Urothelium cell line (cell line): ENCODE results near the gene ZNF684.
A peak's percentile ranks its signal among the peaks of the same experiment; 100 is the strongest.
"Not testable (repeated sequence)": the region's sequence is repeated elsewhere in the genome, so short reads cannot be mapped to it uniquely, and the experiment has no call there.

ENCODE experiments used
- DNase-seq: peaks from one replicate; pipeline ENCODE4 v3.0.0; 2011; ENCODE audit warnings: low spot score, mixed read lengths
- FAIRE-seq: peaks from 2 replicates; lab custom pipeline; 2011; peaks lifted over from hg19 to GRCh38; lab: Jason Lieb, UNC

The ZNF684 gene

DNA sequence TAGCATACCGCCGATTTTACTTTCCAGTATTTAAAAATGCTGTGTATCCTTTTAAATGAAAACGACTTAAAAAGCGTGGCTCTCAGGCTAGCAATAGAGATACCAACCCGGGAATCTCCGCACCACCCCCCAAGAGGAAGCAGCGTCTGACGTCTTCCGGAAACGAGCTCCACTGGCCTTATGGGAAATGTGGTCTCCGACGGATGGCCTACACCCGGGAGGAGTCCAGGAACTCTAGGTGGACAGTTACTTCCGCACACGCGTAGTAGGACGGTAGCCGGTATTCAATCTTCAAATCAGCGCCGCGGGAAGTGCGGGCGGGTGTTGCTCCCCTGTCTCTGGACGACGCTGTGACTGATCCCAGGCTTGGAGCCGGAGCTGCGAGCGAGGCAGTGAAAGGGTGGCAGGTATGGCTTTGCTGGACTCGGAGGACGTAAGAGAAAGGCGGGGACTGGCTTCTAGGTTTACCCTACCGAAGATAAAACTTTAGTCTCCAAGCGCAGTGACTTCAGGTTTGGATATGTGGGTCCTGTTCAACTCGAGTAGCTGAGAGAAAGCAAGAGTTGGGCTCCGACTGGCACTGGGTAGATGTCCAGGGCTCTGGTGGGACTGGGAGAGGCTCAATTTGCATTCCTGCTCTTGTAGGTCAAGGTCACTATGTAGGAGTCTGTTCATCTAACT is at the start of gene ZNF684:
TSS of gene ZNF684 (plus strand) at position 257 of the 681 bp plus-strand sequence. CDS start 1,530 bp downstream, outside the sequence.
- FAIRE-seq = peak; percentile 85
- DNase-seq = peak; percentile 98

DNA sequence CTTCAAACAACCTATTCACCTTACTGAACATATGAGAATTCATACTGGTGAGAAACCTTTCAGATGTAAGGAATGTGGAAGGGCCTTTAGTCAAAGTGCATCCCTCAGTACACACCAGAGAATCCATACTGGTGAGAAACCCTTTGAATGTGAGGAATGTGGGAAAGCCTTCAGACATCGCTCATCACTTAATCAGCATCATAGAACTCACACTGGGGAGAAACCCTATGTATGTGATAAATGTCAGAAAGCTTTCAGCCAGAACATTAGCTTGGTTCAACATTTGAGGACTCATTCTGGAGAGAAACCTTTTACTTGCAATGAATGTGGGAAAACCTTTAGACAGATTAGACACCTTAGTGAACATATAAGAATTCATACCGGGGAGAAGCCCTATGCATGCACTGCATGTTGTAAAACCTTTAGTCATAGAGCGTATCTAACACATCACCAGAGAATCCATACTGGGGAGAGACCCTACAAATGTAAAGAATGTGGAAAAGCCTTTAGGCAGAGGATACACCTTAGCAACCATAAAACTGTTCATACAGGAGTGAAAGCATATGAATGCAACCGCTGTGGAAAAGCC is 36.0 kb upstream of the ZNF684 start:
- FAIRE-seq = peak; percentile 17
- DNase-seq = no peak

DNA sequence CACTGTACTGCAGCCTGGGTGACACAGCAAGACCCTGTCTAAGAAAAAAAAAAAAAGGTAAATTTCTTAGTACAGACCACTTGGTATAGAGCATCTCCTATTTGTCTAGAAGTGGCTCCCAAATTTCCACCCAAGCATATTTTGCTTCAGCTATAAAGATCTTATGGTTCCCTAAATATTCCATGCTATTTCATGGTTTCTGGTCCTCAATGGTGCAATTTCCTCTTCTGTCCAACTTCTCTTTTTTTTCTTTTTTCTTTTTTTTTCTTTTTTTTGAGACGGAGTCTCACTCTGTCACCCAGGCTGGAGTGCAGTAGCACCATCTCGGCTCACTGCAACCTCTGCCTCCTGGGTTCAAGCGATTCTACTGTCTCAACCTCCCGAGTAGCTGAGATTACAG is 28.8 kb upstream of the ZNF684 start:
- DNase-seq, FAIRE-seq: not testable (repeated sequence)

DNA sequence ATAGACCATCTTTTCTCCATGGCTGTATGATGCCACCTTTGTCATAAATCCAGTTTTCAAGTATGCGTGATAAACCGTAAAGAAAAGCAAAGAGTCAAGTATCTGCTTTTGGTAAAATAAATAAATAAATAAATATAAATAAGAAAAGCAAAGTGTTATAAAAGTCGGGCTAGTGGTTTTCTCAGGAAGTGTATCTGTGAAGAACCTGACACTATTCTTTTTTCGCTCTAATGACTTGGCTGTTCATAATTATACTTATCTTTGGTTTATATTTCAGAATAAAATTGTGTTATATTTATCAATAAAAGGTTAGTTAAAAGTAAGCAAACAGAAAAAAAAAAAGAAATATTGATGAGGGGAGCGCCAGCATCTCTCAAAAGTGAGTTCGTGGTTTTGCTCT is 23.5 kb upstream of the ZNF684 start:
- DNase-seq = no peak
- no peak for FAIRE-seq

DNA sequence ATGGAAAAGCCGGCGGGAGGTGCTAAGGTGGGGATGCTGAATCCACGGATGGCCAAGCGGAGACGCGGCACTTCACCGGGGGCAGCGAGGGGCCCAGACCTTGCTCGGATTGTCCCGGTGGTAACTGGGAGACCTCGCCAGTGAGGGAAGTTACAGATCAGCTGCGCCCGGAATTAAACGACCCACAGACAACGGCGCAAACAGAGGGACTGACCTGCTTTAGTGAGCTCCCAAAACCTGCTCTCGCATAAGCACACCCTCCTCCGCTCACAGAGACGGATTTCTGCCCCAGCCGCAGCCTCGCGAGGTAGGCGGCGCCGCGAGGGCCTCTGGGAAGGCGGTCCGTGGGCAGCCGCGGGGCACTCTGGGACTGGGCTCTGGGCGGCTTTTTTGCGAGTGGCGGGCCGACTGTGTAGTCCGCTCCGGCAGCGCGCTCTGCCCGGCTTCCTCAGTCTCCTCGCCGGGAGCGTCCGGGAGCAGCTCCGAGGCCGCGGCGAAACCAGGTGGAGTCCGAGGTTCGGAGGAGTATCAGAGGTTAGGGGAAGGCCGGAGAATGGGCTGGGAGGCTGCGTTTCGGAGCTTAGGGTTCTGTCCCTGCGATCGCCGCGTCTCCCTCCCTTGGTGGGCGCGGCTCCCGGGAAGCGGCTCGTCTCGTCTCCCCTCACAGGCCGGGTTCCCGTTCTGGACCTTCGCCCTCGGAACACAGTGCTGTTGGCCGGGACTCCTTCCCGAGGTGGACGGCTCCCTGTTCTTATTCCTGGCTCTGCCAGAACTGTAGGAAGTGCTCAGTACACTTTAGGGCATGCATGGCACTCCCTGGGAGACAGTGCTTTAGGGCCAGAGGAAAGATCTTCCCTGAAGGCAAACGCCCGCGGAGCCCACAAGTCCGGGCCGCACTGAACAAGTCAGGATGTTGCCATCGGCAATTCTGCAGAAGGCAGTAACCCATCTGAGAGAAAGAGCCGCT is 22.8 kb upstream of the ZNF684 start, which contains the start of gene EXO5:
TSS of gene EXO5 (plus strand) at position 393 of the 967 bp plus-strand sequence. CDS start 5,778 bp downstream, outside the sequence.
- FAIRE-seq = peak; percentile 48
- DNase-seq = peak; percentile 93

DNA sequence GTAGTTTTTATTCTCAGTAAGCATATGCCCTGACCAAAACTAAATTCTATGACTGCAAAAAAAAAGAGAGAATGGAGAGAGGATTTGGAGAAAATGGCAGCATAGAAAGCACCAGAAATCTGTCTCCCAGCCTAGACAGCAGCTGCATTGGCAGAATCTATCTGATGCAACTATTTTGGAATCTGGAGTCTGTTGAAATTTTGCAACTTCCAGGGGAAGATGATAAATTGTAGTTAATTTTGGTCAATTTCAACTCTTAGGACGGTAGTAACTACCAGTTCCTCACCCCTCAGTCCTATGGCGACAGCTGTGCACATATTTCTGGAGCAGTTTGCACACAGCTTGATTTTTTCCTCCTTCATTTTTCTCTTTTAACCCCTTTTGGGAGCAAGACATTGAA is 11.9 kb upstream of the ZNF684 start:
- DNase-seq (no peak), FAIRE-seq (no peak)

DNA sequence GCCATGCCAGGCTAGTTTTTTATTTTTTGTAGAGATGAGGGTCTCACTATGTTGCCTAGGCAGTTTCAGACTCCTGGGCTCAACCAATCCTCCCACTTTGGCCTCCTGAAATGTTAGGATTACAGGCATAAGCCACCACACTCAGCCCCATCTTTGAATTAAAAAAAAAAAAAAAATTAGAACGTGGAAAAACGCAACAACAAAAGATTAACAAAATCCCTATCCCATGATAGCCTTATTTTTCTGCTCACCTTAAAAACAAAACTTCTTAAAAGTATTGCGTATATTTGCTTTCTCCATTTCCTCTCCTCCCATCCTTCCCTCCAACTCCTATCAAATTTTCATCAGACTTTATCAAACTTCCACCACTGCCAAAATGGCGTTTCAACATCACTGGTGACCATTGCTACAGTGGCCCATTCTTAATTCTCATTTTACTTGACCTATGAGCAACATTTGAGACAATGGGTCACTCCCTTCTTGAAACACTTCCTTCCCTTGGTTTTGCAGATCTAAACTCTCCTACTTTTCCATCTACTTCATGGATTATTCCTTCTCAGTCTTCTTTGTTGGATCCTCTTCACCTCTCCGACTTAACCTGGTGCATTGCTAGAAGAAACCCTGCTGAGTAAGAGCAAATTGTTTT is 579 bp upstream of the ZNF684 start:
- FAIRE-seq = peak; percentile 23
- DNase-seq = peak; percentile 31

DNA sequence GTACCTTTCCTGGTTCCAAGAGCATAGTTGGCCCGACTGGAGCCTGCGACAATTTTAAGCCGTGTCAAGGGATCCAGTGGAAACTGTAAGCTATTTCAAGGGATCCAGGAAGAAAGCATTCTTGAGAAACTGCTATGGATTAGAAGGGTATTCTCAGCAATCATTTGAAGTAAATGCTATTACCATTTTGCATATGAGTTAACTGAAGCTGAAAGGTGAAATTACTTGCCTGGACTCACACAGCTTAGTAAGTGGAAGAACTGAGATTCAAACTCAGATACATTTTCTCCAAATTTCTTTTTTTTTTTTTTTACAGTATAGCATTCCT is 589 bp downstream of the ZNF684 start:
- FAIRE-seq (no peak), DNase-seq (no peak)

DNA sequence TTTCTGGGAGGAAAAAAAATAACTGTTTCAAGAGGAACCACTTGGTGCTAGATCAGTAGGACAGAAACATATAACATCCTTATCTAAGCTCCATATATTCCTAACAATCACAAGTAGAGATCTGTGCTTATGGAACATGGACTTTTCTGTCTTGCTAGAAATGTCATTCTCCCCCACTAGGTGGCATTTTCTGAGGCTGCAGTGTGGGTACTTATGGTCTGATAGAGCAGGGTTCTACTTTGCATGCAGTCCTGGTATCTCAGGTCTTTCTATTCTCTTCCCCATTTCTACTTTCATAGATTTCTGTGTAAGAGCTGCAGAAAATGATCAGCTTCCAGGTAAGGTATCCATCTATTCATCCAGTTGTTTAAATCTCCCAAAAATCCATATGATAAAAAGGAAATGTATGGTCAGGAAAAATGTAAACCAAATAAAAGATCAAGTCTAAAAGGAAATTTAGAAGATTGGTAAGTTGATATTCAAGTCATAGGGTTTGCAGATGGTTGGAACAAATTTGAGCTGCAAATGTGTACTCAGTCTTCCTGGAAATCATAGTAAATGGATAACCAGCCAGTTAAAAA is 1.5 kb downstream of the ZNF684 start:
- no peak for FAIRE-seq
- peak; percentile 68 for DNase-seq

DNA sequence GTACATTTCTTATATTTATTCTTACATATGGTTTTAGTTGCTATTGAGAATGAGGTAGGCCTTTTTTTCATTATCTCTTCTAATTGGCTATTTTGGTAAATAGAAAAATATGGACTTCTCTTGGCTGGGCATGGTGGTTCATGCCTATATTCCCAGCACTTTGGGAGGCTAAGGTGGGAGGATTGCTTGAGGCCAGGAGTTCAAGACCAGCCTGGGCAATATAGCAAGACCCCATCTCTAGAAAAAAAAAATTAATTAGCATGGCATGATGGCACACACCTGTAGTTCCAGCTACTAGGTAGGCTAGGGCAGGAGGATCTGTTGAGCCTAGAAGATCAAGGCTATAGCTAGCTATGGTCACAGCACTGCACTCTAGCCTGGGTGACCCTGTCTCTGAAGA is 3.2 kb downstream of the ZNF684 start:
- FAIRE-seq (no peak), DNase-seq (no peak)

DNA sequence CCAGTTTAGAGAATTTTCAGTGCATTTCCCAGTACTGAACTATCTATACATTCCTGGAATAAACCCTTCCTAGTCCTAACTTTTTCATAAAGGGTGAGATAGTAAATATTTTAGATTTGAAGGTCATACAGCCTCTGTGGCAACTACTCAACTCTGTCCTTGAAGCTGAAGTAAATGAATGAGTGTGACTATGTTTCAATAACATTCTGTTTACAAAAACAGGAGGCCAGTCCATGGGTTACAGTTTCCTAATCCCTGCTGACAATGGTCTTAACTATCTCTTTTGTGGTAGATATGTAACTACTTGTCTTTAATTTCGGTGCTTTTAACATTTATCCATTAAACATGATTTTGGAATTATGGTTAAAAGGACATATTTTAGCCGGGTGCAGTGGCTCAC is 4.3 kb downstream of the ZNF684 start:
- no peak for DNase-seq
- no peak for FAIRE-seq

DNA sequence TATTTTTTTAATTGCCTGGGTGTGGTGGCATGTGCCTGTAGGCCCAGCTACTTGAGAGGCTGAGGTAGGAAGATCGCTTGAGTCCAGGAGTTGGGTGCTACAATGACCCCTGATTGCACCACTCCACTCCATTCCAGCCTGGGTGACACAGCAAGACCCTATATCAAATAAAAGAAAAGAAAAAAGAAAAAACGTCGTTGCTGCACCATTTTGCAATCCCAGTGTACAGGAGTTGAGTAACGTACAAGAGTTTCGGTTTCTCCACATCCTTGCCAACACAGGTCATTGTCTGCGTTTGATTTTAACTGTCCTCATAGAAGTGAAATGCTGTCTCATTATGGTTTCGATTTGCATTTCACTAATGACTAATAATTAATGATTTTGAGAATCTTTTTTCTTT is 7.9 kb downstream of the ZNF684 start:
- no peak for FAIRE-seq
- no peak for DNase-seq

DNA sequence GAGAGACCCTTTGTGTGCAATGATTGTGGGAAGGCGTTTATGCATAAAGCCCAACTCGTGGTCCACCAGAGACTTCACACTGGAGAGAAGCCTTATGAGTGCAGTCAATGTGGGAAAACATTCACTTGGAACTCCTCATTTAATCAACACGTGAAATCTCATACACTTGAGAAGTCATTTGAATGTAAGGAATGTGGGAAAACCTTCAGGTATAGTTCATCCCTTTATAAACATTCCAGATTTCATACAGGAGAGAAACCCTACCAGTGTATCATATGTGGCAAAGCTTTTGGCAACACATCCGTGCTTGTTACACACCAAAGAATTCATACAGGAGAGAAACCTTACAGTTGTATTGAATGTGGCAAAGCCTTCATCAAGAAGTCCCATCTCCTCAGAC is 15.5 kb downstream of the ZNF684 start:
- no peak for FAIRE-seq
- no peak for DNase-seq

DNA sequence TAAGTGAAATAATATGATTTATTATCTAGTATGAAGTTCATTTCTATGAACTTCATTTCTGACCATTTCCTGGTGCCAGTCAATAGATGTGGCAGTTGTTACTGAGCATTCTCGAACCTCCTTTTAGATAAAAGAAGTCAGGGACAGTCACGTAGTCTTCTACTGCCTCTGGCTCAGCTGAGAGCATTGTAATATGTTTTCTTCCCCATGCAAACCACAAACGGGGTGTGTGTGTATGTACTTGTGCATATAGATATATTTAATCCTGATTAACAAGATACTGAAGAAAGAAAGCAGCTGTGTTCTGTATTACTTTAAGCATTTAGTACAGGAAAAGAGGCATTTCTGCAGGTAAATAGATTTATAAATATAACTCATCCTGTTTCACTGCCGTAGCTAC is 21.6 kb downstream of the ZNF684 start:
- FAIRE-seq (no peak), DNase-seq (no peak)

DNA sequence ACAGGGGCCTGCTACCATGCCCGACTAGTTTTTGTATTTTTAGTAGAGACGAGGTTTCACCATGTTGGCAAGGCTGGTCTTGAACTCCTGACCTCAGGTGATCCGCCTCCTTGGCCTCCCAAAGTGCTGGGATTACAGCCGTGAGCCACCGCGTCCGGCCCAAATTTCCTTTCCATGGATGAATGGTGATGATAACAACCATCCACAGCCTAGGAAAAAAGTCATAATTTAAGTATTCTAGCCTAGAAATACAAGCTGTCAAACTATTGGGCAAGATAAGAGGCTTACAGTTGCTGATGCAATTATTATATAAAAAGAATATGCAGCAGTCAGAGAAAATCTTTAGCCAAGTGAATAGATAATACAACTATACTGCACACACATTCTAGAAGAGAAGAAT is 23.4 kb downstream of the ZNF684 start:
- FAIRE-seq, DNase-seq: not testable (repeated sequence)

DNA sequence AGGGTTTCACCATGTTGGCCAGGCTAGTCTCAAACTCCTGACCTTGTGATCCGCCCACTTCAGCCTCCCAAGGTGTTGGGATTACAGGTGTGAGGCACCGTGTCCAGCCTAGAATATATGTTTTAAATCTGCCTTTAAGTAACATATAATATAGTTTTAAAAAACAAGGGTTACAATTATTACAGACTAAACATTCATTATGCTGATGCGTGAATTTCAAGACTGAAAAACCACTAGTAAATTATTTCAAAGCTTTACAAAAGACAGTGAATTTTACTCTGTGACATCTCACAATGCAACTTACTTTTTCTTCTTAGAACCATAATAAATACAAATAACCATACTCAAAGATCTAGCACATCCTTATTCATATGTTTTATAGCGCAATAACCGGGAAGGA is 24.7 kb downstream of the ZNF684 start:
- no peak for DNase-seq
- no peak for FAIRE-seq

DNA sequence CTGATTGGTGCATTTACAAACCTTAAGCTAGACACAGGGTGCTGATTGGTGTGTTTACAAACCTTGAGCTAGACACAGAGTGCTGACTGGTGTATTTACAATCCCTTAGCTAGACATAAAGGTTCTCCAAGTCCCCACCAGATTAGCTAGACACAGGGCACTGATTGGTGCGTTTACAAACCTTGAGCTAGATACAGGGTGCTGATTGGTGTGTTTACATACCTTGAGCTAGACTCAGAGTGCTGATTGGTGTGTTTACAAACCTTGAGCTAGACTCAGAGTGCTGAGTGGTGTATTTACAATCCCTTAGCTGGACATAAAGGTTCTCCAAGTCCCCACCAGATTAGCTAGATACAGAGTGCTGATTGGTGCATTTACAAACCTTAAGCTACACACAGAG is 26.8 kb downstream of the ZNF684 start:
- not testable (repeated sequence) for FAIRE-seq, DNase-seq

DNA sequence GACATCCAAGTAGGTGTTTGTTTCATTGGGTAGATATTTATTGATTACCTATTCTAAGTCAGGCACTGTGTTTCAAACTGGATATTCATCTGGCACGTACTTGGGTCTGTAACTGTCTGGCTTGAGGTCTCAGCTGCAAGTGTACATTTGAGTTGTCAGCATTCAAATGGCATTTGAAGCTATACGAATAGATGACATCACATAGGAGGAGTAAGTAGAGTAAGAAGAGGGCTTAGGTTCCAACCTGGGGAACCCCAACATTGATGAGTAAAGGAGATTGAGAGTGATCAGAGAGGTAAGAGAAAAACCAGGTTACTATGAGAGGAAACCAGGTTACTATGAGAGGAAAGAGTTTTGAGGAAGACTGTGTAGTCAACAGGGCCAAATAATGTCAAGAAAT is 30.7 kb downstream of the ZNF684 start:
- FAIRE-seq (no peak), DNase-seq (no peak)

DNA sequence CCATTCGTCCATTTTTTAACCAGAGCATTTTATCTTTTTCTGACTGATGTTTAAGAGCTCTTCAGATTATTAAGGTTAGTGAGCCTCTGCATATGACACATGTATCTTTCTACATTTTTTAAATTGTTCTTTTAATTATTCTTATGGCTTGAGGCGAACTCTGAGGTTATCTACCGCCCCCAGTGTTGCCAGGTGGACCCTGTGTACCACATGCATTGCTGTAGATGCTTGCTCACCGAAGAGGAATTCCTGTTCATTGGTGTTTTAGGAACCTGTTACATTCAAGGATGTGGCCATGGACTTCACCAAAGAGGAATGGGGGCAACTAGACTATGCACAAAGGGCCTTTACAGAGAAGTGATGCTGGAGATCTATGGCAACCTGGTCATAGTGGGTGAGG is 31.8 kb downstream of the ZNF684 start:
- no peak for FAIRE-seq
- DNase-seq = peak; percentile 12

DNA sequence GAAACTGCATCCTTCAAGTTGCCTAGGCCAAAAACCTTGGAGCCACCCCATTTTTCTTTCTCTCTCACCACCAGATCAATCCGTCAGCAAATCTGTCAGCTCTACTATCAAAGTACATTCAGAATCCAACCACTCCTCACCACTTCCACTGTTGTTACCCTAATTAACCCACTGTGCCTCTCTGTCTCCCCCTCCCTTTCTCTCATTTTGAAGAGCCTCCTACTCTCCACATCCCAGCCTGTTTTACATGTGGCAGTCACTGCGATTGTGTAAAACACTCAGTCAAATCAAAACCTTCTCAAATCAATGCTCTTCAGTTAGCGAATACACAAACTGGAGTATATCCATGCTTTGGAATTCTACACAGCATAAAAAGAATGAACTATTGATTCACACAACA is 33.1 kb downstream of the ZNF684 start:
- FAIRE-seq (peak; percentile 27), DNase-seq (no peak)

DNA sequence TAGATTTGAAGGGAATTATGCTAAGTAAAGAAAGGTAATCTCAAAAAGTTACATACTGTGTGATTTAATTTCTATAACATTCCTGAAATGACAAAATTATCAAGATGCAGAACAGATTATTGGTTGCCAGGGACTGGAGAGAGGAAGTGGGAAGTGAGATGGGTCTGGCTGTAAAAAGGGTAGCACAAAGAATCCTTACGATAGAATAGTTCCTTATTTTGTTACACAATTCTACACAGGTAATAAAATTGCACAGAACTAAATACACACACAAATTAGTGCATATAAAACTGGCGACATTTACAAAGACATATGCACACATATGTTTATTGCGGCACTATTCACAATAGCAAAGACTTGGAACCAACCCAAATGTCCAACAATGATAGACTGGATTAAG is 33.5 kb downstream of the ZNF684 start:
- DNase-seq = no peak
- FAIRE-seq = no peak
